GM18508 (cell line): ENCODE measurements around the gene DCLK1.

Experiments used
- ATAC-seq: cut with Tn5 transposase; IDR thresholded peaks from one replicate; pipeline ENCODE4 v1.9.1; 2021; ENCODE audit warnings: moderate number of reproducible peaks; ENCODE audit not compliant: insufficient read depth, unreplicated experiment

Gene DCLK1

GRCh38 chr13:35917252-35917941, 213.8 kb downstream of the DCLK1 start:
- ATAC-seq, result no peak

GRCh38 chr13:35916146-35916545, 215.0 kb downstream of the DCLK1 start:
- ATAC-seq, result no peak

- no peak for ATAC-seq
Observed at GRCh38 chr13:35914662-35915061, 216.5 kb downstream of the DCLK1 start.

- no peak for ATAC-seq
Observed at GRCh38 chr13:35912841-35913240, 218.3 kb downstream of the DCLK1 start.

GRCh38 chr13:35909837-35910540, 221.2 kb downstream of the DCLK1 start:
- no peak for ATAC-seq

GRCh38 chr13:35909091-35909490, 222.1 kb downstream of the DCLK1 start:
- no peak for ATAC-seq

- no peak for ATAC-seq
Observed at GRCh38 chr13:35908226-35908625, 223.0 kb downstream of the DCLK1 start.

- ATAC-seq, result no peak
Observed at GRCh38 chr13:35906636-35907035, 224.5 kb downstream of the DCLK1 start.

- ATAC-seq, result no peak
Observed at GRCh38 chr13:35903075-35903474, 228.1 kb downstream of the DCLK1 start.

GRCh38 chr13:35898041-35898440, 233.1 kb downstream of the DCLK1 start:
- ATAC-seq, result no peak

- no peak for ATAC-seq
Observed at GRCh38 chr13:35894636-35895035, 236.5 kb downstream of the DCLK1 start.

GRCh38 chr13:35892837-35893814, 238.1 kb downstream of the DCLK1 start:
- no peak for ATAC-seq

GRCh38 chr13:35891507-35892441, 239.4 kb downstream of the DCLK1 start:
- ATAC-seq, result no peak

GRCh38 chr13:35889560-35889959, 241.6 kb downstream of the DCLK1 start:
- ATAC-seq, result no peak

GRCh38 chr13:35888981-35889380, 242.2 kb downstream of the DCLK1 start:
- no peak for ATAC-seq

- no peak for ATAC-seq
Observed at GRCh38 chr13:35888457-35888883, 242.7 kb downstream of the DCLK1 start.

GRCh38 chr13:35887115-35887666, 244.0 kb downstream of the DCLK1 start:
- no peak for ATAC-seq

GRCh38 chr13:35886332-35887114, 244.7 kb downstream of the DCLK1 start:
- ATAC-seq, result no peak
